ENCODE measurements around the gene WFS1.

Gene WFS1, protein sequence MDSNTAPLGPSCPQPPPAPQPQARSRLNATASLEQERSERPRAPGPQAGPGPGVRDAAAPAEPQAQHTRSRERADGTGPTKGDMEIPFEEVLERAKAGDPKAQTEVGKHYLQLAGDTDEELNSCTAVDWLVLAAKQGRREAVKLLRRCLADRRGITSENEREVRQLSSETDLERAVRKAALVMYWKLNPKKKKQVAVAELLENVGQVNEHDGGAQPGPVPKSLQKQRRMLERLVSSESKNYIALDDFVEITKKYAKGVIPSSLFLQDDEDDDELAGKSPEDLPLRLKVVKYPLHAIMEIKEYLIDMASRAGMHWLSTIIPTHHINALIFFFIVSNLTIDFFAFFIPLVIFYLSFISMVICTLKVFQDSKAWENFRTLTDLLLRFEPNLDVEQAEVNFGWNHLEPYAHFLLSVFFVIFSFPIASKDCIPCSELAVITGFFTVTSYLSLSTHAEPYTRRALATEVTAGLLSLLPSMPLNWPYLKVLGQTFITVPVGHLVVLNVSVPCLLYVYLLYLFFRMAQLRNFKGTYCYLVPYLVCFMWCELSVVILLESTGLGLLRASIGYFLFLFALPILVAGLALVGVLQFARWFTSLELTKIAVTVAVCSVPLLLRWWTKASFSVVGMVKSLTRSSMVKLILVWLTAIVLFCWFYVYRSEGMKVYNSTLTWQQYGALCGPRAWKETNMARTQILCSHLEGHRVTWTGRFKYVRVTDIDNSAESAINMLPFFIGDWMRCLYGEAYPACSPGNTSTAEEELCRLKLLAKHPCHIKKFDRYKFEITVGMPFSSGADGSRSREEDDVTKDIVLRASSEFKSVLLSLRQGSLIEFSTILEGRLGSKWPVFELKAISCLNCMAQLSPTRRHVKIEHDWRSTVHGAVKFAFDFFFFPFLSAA

DNA sequence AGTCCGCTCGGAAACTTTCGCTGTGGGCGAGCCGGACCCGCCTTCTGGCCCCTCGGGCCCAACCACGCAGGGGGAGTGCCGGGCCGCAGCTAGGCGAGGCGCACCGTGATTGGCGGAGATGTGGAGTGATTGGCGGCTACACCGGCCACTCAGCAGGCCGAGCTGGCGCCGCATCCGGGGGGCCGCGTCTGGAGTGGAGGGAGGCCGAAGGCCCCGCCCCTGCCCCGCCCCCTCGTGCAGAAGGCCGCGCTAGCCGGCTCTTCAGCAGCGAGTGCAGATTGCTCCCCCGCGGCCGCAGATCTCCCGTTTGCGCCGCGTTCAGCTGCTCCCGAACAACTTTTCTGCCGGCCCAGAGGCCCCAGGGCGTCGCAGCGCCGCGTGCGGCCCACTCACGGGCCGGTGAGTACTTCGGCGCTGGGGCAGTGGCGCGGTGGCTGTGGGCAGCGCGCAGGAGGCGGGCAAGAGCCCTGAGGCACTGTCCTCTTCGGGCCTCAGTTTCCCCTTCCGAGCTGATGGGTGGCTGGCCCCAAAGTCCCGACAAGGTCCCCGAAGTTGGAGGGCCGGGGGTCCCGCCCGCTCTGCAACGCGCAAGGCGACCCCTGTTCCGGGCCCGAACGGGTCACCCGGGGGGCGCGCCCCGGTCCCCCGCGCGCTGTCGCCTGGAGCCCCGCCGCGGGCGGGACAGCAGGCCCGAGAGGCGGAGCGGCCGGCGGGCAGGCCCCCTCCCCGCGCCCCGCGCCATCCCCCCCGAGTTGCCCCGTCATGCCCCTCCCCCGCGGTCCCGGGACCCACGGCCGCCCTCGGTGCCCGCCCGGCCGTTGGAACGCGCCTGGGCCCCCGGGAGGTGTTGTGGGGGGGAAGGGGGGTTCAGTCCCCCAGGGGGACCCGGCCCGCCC lies at the start of gene WFS1:
Gene WFS1, plus strand, starts transcription at position 235 of the 896 bp plus-strand sequence. CDS start 7,606 bp downstream, outside the sequence.
- TF ChIP-seq, protein P1, sequence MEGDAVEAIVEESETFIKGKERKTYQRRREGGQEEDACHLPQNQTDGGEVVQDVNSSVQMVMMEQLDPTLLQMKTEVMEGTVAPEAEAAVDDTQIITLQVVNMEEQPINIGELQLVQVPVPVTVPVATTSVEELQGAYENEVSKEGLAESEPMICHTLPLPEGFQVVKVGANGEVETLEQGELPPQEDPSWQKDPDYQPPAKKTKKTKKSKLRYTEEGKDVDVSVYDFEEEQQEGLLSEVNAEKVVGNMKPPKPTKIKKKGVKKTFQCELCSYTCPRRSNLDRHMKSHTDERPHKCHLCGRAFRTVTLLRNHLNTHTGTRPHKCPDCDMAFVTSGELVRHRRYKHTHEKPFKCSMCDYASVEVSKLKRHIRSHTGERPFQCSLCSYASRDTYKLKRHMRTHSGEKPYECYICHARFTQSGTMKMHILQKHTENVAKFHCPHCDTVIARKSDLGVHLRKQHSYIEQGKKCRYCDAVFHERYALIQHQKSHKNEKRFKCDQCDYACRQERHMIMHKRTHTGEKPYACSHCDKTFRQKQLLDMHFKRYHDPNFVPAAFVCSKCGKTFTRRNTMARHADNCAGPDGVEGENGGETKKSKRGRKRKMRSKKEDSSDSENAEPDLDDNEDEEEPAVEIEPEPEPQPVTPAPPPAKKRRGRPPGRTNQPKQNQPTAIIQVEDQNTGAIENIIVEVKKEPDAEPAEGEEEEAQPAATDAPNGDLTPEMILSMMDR (IDR thresholded peaks at IDR 0.05; ENCODE audit: low read depth, low read length), result no peak
- H3K4me3 ChIP-seq (ENCODE audit: low read depth, low read length), result peak within 1 kb of the TSS; percentile 95

DNA sequence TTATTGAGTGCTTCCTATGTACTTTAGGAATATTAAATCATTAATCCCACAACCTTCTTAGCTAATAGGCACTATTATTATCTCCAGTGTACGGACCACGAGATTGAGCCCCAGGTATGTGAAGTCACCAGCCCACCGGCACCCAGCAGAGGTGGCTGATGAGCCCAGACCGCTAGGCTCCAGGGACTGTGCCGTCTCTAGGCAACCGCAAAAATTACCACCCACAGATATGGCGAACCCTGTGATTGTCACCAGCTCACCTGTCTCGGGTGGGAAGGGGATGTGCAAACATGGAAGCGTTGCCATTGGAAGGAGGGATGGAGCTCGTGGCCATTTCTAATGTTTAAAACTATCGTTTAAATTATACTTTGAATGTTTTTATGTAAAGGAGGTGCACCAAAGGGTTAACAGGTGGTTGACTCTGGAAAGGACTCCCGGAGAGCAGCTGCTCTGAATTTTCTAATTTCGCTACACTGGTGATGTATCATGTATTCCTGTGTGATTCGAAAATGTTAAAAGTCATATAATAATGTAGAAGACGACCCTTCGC lies 48.3 kb upstream of the WFS1 start:
- no peak overlapping the region for H3K4me3 ChIP-seq (ENCODE audit: low read depth, low read length)
- TF ChIP-seq, protein P1 (IDR thresholded peaks at IDR 0.05; ENCODE audit: low read depth, low read length), result no peak

DNA sequence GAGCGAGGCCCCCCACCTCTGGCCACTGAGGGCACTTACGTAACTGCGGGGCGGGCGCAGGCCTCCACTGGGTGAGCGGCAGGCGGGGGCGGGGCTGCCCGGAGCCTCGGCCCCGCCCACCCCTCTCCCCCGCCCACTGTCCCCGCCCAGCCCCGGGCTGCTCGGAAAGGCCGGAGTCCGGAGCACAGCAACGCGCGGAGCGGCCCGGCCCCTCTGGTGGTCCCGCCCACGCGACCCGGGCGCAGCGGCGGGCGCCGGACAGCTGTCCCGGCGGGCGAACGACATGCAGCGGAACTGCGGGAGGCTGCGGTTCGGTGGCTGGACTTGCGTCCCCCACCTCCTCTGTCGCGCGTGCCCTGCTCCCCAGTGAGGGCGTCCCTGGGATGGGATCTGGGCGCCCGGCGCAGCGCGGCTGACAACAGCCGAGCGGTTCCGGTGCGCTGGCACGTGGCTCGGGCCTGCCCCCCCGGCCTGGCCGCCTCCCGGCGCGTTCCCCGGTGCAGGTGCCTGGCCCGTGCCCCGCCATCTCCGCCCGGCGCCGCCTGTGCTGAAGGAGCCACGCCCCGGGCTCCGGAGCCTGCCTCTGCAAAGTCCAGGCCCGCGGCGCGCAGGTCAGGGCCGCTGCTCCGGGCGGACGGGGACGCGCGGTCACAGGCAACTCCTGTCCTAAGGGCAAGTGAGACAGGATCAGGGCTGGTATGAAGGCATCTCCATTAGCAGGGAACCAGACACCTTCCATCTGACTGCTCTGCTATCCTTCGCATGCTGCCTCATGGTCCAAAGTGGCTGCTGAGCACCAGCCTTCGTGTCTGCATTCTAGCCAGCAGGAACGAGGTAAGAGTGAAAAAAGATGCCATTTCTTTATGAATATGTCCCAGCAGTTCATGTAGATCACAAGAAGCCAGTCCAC lies 47.5 kb upstream of the WFS1 start:
- H3K4me3 ChIP-seq (ENCODE audit: low read depth, low read length), result no peak overlapping the region
- TF ChIP-seq, protein P1 (IDR thresholded peaks at IDR 0.05; ENCODE audit: low read depth, low read length), result no peak

DNA sequence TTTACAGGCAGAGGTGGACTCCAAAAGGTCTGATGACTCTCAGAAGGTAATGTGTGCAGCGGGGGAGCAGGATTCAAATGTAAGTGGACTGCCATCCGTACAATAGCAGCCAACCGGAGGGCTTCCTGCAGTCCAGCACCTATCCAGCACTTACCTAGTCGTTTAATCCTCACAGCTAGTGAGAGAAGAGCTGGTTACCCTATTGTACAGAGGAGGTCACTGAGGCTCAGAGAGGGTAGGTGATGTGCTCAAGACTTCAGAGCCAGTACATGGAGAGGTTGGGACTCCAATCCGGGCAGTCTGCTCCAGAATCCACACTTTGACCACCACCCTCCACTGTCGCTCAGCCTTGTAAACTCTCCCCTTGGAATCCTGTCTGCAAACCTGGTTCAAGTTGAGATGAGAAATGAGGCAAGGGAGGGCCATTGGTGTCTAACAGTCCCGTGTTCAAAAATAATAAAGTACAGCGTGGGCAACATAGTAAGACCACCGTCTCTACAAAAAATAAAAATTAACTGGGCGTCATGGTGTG lies 46.8 kb upstream of the WFS1 start:
- TF ChIP-seq, protein P1 (IDR thresholded peaks at IDR 0.05; ENCODE audit: low read depth, low read length), result no peak
- H3K4me3 ChIP-seq (ENCODE audit: low read depth, low read length), result no peak overlapping the region

DNA sequence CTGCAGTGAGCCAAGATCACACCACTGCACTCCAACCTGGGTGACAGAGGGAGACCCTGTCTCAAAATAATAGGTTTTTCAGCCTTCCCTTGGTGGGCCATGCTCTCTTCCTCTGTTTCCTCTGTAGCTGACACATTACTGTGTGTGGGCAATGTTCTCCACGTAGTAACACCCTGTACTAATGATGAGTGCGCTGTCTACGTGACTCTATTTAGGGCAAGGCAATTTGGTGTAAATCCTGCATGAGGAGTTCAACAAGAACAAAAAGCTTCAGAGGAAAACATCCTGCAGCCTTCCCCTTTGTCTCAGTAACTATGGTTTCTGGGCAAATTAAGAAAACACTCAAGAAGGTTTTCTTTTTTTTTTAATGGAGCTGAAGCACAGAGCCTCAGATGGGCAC lies 44.9 kb upstream of the WFS1 start:
- TF ChIP-seq, protein P1 (IDR thresholded peaks at IDR 0.05; ENCODE audit: low read depth, low read length), result no peak
- no peak overlapping the region for H3K4me3 ChIP-seq (ENCODE audit: low read depth, low read length)

DNA sequence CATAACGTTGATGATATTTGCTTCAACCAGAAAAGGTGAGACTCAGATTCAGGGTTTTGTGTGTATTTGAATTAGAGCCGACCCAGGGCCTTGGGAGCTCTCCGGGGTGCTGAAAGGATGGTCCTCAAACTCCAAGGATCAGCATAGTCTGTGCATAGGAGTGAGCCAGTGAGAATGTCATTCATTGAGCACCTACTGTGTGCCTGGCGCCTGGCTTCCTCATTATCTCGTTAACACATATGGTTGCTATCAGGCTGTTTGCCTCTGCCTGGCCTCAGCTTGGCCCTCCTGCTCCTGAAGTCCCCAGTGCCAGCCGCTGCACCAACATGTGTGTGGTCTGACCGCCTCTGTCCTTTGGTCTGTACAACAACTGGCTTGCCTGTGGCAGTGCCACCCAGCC lies 44.2 kb upstream of the WFS1 start:
- TF ChIP-seq, protein P1 (IDR thresholded peaks at IDR 0.05; ENCODE audit: low read depth, low read length), result no peak
- no peak overlapping the region for H3K4me3 ChIP-seq (ENCODE audit: low read depth, low read length)
